ENCODE measurements around the gene JPH2.

GRCh38 chr20:44196271-44196670 lies 9.3 kb upstream of the JPH2 start:
- TF ChIP-seq CTCF (conservative IDR thresholded peaks at IDR 0.05) (no peak; the same call in 1 of the 2 replicates), ZFX (IDR thresholded peaks at IDR 0.05) (no peak)

Data from C4-2B (cell line).